Heart left ventricle (tissue), 13 donors: ENCODE measurements around the gene HIVEP2.

ENCODE experiments used
- CTCF ChIP-seq, 12 donors: fragments of 200-600 bp; sonication (generic) in 4 of 12; IDR thresholded peaks; one replicate each; pipeline versions ENCODE4 v1.5.0 to v1.8.0; 2018 to 2022; ENCODE audit warnings: antibody characterized with exemption in 12 of 12, mild to moderate bottlenecking in 5 of 12
- POLR2A ChIP-seq, 2 donors: fragments of 450-650 bp; IDR thresholded peaks; one replicate each; pipeline ENCODE4 v1.6.1; 2017; ENCODE audit warnings: antibody characterized with exemption in 2 of 2, mild to moderate bottlenecking in 2 of 2, moderate library complexity in 2 of 2
- donor health status: ischemic (EF 13 %, LVEDD 7.1; RV severe dilation, severe dysfunction).
- donor health status: DM: no; HTN: yes; CAD: no.
- donor health status: DM: no; HTN: no; CAD: no.
- donor health status: ischemic (EF 25% LVEDD 6.9; RV normal size, moderate dysfunction).
- donor health status: ischemic (EF 25% LVEDD 5.7; RV mildly dilated, moderate dysfunction).
- donor health status: ischemic (EF 35%, LVEDD 5.7; RV mildly dilated, moderate dysfunction).
- donor health status: nonischemic (EF 11% LVEDD 7.7; RV severe dilation, severe dysfunction).
- donor health status: DM: yes; HTN: yes; CAD: no.
- donor health status: PGD.
- donor health status: ischemic (EF 29% LVEDD 5.4; RV normal size, mild dysfunction).
- donor health status: nonischemic (EF 23%, LVEDD 6.1; RV moderate dilation, normal function).

GRCh38 chr6:142927904-142928303 is 17.1 kb downstream of the HIVEP2 start:
- TF ChIP-seq POLR2A (IDR thresholded peaks at IDR 0.05) (no peak), CTCF (IDR thresholded peaks at IDR 0.05) (no peak)
